Lung microvascular endothelial cell (primary cell): Measurements from ENCODE around the gene NTRK3. TPM values are rescaled to one million over a fixed set of nuclear protein-coding genes. Genes with fewer than 3 reads are reported as not detected.

ENCODE experiments used
- DNase-seq, 2 donors: peaks; one replicate each; pipeline versions ENCODE4 v3.0.0 to v3.0.0-alpha.2; 2010; ENCODE audit warnings: low read depth in 2 of 2
- total RNA-seq: library from RNA; depleted of rRNA; stranded (reverse); fragments of >200 nt; gene quantifications from 2 replicates; pipeline ENCODE4 v1.2.1, GENCODE V29; 2014

The NTRK3 gene
- total RNA-seq, 1 donor from 2014 or later: not detected

- DNase-seq: no peak
These were observed 253.8 kb downstream of the NTRK3 start for GRCh38 chr15:88002706-88003105.

GRCh38 chr15:87998630-87999029 lies 257.9 kb downstream of the NTRK3 start:
- no peak for DNase-seq

DNA sequence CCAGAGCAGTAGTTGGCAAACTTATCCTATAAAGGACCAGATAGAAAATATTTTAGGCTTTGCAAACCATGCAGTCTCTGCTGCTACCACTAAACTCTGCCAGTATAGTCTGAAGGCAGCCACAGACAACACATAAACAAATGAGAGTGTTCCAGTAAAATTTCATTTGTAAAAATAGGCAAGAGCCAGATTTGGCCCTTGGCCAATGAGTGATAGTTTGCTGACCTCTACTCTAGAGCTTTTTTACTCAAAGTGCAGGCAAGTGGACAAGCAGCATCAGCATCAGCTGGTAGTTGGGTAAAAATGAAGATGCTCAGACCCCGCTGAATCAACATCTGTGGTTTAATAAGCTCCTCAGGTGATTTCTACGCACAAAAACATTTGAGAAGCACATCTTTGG lies 269.8 kb downstream of the NTRK3 start:
- no peak for DNase-seq

GRCh38 chr15:87985451-87985850 lies 271.1 kb downstream of the NTRK3 start:
- no peak for DNase-seq

- DNase-seq: no peak
These were observed 274.6 kb downstream of the NTRK3 start for GRCh38 chr15:87981969-87982368.

DNA sequence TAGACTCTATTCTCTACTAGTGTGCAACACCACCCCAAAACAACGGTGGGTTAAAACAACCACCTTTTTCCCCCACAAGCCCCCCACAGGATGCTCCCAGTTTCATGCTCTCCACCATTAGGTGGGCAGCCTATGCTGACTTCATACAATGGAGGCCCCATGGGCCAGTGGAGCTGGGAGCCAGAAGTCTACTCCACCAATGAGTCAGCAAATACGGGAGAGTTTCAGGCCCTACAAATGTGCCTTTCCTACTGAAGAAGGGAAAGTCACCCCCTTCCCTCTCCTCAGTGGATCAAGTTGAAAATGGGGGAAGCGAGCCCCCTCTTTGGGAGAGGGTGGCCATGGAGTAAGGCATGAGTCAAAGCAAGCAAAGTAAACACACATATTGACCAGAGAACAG lies 278.6 kb downstream of the NTRK3 start:
- DNase-seq: no peak

DNA sequence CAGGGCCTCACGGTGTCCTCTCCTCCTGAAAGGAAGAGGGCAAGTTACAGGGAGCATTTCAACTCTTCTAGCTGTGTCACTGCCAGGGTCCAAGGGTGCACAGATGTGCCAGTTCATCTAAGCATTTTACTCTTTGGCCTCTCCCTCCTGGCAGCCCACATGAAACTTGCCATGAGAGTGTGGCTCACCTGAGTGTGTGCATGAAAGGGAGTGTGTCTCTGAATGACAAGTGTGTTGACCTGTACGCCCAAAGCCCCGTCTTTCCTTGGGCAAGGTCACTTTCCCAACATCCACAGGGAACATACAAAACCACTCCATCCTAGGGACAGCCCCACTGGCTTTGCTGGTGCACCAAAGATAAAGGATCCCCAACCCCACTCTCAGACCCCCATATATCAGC lies 280.0 kb downstream of the NTRK3 start:
- DNase-seq: no peak

DNA sequence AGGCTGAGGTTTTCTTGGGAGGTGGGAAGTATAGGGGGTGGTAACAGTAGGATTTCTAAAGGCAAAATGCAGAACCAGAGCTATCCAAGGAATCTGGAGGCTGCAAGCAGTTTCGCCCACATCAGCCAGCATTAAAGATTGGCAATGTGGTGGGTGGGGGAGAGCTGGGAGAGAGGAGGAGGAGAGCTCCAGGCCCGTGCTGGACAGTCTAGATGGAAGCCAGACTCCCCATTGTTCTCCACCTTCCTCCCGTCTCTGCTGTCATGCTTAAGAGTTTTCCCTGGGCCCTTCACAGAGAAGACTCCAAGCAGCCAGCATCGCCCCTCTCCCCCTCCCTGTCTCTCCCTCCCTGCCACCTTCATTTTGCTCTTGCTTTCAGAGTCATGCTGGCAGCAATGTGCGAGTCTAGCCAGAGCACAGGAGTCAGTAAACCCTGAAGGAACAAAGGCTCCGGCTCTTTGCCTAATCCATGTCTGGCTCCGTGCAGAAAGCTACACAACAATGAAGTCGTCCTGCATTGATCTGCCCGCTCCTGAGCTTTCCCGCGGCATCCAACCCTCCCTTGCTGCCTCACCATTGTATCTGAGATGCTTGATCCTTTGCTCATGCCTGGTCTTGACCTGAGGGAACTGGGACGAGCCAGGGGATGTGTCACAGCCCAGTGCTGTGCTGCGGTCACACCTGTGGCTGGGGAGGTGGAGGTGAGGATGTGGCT lies 282.9 kb downstream of the NTRK3 start:
- no peak for DNase-seq

GRCh38 chr15:87971076-87971475 lies 285.5 kb downstream of the NTRK3 start:
- DNase-seq: no peak

DNA sequence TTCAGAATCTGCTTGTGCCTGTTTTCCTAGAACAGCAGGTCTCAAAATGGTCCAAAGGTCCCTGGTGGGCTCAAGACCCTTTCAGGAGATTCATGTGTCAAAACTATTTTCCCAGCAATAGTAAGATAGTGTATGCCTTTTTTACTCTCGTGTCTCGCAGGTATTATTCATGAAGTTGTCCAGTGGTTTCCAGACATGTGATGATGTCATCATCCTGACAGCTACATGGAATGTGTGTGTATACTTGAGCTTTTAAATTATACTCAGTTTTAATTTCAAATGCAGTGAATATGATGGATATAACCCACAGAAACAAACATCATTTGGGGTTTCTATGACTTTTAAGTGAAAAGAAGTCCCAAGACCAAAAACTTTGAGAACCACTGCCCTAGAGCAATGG lies 288.6 kb downstream of the NTRK3 start:
- DNase-seq: no peak

DNA sequence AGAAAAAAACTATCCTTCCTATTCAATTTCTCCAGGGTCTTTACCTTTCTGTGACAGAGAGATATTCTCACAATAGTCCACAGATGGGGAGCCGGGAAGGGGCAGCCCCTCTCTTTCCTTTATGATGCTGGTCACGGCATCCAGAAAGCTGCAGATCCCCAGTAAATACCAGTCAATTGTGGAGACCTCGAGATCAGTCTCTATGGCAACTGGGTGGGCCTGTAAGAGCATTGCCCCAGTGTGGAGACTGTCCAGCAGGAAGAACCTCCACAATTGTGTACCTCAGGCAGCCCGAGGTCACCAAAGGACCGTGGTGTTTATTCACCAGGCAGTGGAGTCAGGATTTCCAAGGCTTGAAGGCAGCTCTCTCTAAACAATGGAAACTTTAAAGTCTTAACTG lies 291.2 kb downstream of the NTRK3 start:
- no peak for DNase-seq

DNA sequence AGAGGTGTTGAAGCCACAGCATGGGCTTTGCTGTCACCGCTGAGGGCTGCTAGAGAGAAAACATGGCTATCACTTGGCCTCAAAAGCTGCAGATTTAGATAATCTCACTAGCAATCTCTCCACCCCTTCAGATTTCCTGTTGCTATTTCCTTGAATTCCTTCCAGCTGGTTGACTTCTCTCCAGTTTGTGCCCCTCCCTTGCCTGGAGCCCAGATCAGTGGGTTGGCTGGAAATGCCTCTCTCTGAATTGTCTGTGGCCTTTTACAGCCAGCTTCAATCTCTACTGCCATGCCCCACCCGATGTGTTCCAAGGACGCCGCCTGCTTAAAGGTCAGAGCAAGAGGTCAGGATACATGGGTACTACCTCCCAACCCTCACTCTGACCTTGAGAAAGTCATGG lies 294.1 kb downstream of the NTRK3 start:
- no peak for DNase-seq

GRCh38 chr15:87961851-87962420 lies 294.6 kb downstream of the NTRK3 start:
- DNase-seq: no peak

GRCh38 chr15:87959662-87960061 lies 296.9 kb downstream of the NTRK3 start:
- no peak for DNase-seq

GRCh38 chr15:87959080-87959479 lies 297.5 kb downstream of the NTRK3 start:
- DNase-seq: no peak

- DNase-seq: no peak
These were observed 301.1 kb downstream of the NTRK3 start for GRCh38 chr15:87955284-87955909.

DNA sequence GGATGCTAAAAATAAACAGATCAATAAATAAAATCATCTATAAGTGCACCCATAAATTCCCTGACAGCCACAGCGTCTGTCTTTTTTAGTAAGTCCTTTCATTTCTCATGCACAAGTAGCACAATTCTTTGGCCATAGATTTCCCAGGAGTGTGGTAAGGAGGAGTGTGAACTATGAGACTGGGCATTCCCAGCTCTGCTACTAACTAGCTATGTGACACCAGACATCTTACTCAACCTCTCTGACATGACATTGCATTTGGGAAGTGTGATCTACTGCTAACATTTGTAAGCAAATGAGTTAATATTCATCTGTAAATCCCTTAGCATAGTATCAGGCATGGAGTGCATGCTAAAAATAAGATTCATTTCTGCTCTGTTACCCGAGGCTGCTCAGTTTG lies 301.7 kb downstream of the NTRK3 start:
- DNase-seq: no peak

DNA sequence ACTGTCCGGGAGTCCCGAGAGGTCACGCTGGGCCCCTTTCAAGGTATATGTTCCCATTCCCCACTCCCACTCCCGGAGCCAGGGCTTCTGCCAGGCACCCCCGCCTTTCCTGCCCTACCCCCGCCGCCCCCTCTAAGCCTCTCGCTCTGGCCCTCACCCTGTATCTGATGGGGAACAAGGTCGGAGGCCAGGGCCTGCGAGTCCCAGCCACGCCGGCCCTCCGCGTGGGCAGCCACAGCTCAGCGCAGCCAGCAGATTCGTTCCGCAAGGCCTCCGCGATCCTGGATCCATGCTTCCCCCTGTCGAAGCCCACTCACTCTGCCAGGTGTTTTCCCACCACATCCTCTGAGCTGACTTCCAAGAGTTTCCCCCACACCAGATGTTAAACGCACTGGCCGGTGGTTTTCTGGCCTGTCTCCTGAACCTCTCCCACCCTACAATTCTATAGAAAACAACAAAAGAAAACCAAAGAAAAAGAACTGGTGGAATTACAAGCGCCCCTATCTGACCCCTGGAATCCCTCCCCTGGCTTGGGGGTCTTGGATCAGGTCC lies 303.7 kb downstream of the NTRK3 start:
- DNase-seq: no peak

- no peak for DNase-seq
These were observed 306.8 kb downstream of the NTRK3 start for GRCh38 chr15:87949575-87950223.

- no peak for DNase-seq
These were observed 307.4 kb downstream of the NTRK3 start for GRCh38 chr15:87949151-87949574.

DNA sequence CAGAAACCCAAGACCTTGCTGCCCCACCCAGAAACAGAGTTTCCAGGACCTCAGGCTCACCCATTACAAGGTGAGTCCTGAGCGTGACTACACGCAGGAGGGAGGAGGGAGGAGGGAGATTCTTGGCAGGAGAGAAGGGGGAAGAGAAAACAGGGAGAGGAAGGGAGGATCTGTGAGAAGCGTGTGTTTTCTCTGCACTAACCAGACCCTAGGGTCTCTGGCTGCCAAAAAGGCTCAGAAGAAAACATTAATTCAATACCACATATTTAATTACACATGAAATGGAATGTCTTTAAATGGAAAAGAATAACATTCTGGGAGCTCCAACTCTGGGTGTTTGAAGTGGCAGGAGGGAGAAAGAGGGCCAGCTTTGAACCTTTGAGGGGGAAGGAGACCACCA lies 309.0 kb downstream of the NTRK3 start:
- no peak for DNase-seq

DNA sequence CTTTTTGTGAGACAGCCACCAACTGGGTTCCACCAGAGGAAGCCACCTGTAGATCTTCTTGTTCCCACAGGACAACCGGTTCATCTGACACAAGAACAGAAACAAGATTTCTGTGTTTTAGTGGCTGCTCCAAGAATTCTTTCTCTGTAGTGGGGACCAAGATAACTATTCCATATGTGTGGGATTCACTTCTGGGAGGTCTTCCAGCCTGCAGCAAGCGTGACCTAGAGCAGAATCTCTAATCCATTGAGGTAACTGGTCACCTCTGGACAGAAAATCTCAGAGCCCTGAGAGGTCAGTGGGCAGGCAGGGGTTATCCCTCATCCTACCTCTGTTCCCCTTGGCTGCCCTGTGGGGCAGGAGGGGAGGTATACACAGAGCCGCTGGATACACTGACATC lies 311.3 kb downstream of the NTRK3 start:
- no peak for DNase-seq
